HG03135 (cell line): ENCODE data around the gene UPB1.

Experiments used
- ATAC-seq: cut with Tn5 transposase; IDR thresholded peaks from one replicate; pipeline ENCODE4 v1.9.1; 2021; ENCODE audit warnings: mild to moderate bottlenecking, moderate library complexity; ENCODE audit not compliant: unreplicated experiment

UPB1 gene

GRCh38 chr22:24494528-24495364, at the start of gene UPB1:
Gene UPB1, plus strand, starts transcription at chr22:24495332. Its CDS starts 72 bp downstream, at chr22:24495404.
- ATAC-seq, result no peak

GRCh38 chr22:24445481-24446259, 49.5 kb upstream of the UPB1 start:
- no peak for ATAC-seq

- ATAC-seq, result no peak
These were observed 48.9 kb upstream of the UPB1 start for GRCh38 chr22:24446260-24446611.

- no peak for ATAC-seq
These were observed 44.5 kb upstream of the UPB1 start for GRCh38 chr22:24450610-24451009.

- no peak for ATAC-seq
These were observed 44.0 kb upstream of the UPB1 start for GRCh38 chr22:24451162-24451561.

GRCh38 chr22:24453853-24454252, 41.3 kb upstream of the UPB1 start:
- ATAC-seq, result no peak

- no peak for ATAC-seq
These were observed 40.1 kb upstream of the UPB1 start for GRCh38 chr22:24455039-24455438.

GRCh38 chr22:24455751-24456426, 39.2 kb upstream of the UPB1 start:
- ATAC-seq, result no peak

- ATAC-seq, result no peak
These were observed 37.2 kb upstream of the UPB1 start for GRCh38 chr22:24457894-24458420.

- no peak for ATAC-seq
These were observed 35.2 kb upstream of the UPB1 start for GRCh38 chr22:24459911-24460310.

- ATAC-seq, result no peak
These were observed 34.6 kb upstream of the UPB1 start for GRCh38 chr22:24460418-24461089.

- no peak for ATAC-seq
These were observed 31.9 kb upstream of the UPB1 start for GRCh38 chr22:24463071-24463760.

- ATAC-seq, result no peak
These were observed 29.6 kb upstream of the UPB1 start for GRCh38 chr22:24465566-24465965.

GRCh38 chr22:24465975-24466374, 29.2 kb upstream of the UPB1 start:
- ATAC-seq, result no peak

GRCh38 chr22:24466716-24467328, 28.3 kb upstream of the UPB1 start:
- ATAC-seq, result no peak

- no peak for ATAC-seq
These were observed 27.8 kb upstream of the UPB1 start for GRCh38 chr22:24467340-24467739.

GRCh38 chr22:24471570-24471969, 23.6 kb upstream of the UPB1 start:
- no peak for ATAC-seq

GRCh38 chr22:24473284-24473683, 21.8 kb upstream of the UPB1 start:
- ATAC-seq, result no peak

- ATAC-seq, result no peak
These were observed 20.9 kb upstream of the UPB1 start for GRCh38 chr22:24474221-24474620.
